Urinary bladder (tissue), 4 donors: ENCODE data around the gene MRPS35. TPM values are rescaled to one million over a fixed set of nuclear protein-coding genes. Genes with fewer than 3 reads are reported as not detected.

Source experiments
- DNase-seq: peaks from one replicate; pipeline ENCODE4 v3.0.0-alpha.2; 2015; ENCODE audit errors: extremely low spot score
- H3K27ac ChIP-seq: one replicate; pipeline ENCODE4 v1.5.1; 2013; ENCODE audit warnings: low read depth, mild to moderate bottlenecking, moderate library complexity
- H3K36me3 ChIP-seq: one replicate; pipeline ENCODE4 v1.6.1; 2013; ENCODE audit warnings: mild to moderate bottlenecking, moderate library complexity; ENCODE audit not compliant: insufficient read depth
- H3K4me1 ChIP-seq: one replicate; pipeline ENCODE4 v1.6.1; 2013; ENCODE audit warnings: mild to moderate bottlenecking, moderate library complexity; ENCODE audit not compliant: insufficient read depth
- H3K4me3 ChIP-seq: one replicate; pipeline ENCODE4 v1.5.1; 2013; ENCODE audit warnings: low read depth, low read length
- WGBS: extraction: QIAGEN DNeasy Blood & Tissue Kit; methylation state at CpG from one replicate; pipeline ENCODE4 v1.1.7; 2013; 5-methylcytosine and 5-hydroxymethylcytosine counted together
- polyA plus RNA-seq: library from polyadenylated mRNA; stranded (reverse); fragments of 200-250 nt; gene quantifications from one replicate; pipeline ENCODE4 v1.2.3, GENCODE V29; 2013
- total RNA-seq: library from RNA; depleted of rRNA; stranded (reverse); fragments of >200 nt; gene quantifications from one replicate; pipeline ENCODE4 v1.2.3, GENCODE V29; 2014
- donor health status: healthy with polysubstance abuse.
- donor health status: healthy.

Gene MRPS35
- total and polyA plus RNA-seq, 2 donors: 40.9 to 83.5 TPM

DNA sequence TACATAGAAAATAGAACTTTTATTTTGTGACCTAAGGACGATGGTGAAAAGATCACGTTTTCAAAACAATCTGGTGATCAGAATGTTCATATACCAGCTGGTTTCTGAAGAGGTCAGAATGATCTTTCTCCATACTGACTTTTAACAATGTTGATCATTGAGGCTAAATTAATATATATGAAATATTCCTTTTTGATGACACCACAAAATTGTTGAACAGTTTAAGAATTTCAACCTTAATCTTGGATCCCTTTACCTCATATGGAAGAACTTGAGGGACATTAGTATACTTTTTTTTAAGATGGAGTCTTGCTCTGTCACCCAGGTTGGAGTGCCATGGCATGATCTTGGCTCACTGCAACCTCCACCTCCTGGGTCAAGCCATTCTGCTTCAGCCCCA, 17.2 kb upstream of the MRPS35 start:
- Histone ChIP-seq H3K36me3 (peaks cover 4% of the 10 kb centered on the region), H3K27ac (no peak overlapping the region), H3K4me1 (no peaks in the 10 kb centered on the region), H3K4me3 (no peak overlapping the region)
- DNase-seq: no peak
- WGBS: 90% methylated on average over 2 of the region's 2 CpGs

GRCh38 chr12:27695556-27696292, 14.9 kb upstream of the MRPS35 start:
- Histone ChIP-seq H3K4me1 (peaks cover 1% of the 10 kb centered on the region), H3K36me3 (peaks cover 4% of the 10 kb centered on the region), H3K27ac (no peak overlapping the region), H3K4me3 (no peak overlapping the region)
- DNase-seq: no peak
- 80% methylated on average over 6 of the region's 6 CpGs for WGBS

GRCh38 chr12:27696293-27696652, 14.4 kb upstream of the MRPS35 start, which contains the start of gene REP15:
REP15 (plus strand) TSS chr12:27696447; CDS start chr12:27696563, 116 bp downstream.
- WGBS: 61% methylated on average over 5 of the region's 5 CpGs
- Histone ChIP-seq H3K36me3 (peaks cover 4% of the 10 kb centered on the region), H3K4me3 (no peak within 1 kb of the TSS), H3K4me1 (peaks cover 1% of the 10 kb centered on the region), H3K27ac (no peak within 1 kb of the TSS)
- DNase-seq: no peak

DNA sequence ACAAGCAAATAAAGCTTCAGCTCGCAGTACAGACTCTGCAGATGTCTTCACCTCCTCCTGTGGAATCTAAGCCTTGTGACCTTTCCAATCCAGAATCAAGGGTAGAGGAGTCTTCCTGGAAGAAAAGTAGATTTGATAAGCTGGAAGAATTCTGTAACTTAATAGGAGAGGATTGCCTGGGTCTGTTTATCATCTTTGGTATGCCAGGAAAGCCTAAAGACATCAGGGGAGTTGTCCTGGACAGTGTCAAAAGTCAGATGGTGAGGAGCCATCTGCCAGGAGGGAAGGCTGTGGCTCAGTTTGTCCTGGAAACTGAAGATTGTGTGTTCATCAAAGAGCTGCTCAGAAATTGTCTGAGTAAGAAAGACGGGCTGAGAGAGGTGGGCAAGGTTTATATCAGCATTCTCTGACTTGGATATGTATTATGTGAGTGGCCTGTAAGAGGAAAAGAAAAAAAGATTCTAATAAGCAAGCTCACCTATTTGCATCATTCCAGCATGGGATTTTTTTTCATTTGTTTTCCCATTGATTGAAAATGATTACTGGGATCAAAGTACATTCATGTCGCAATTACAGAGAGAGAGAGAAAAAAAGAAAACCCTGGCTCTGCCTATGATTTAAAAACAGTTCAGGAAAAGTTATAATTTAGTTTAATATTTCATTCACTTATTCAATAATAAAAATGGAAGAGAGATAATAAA, 13.6 kb upstream of the MRPS35 start:
- no peak for DNase-seq
- 72% methylated on average over 3 of the region's 3 CpGs for WGBS
- Histone ChIP-seq H3K36me3 (peaks cover 4% of the 10 kb centered on the region), H3K4me1 (peaks cover 1% of the 10 kb centered on the region), H3K4me3 (no peak overlapping the region), H3K27ac (no peak overlapping the region)

DNA sequence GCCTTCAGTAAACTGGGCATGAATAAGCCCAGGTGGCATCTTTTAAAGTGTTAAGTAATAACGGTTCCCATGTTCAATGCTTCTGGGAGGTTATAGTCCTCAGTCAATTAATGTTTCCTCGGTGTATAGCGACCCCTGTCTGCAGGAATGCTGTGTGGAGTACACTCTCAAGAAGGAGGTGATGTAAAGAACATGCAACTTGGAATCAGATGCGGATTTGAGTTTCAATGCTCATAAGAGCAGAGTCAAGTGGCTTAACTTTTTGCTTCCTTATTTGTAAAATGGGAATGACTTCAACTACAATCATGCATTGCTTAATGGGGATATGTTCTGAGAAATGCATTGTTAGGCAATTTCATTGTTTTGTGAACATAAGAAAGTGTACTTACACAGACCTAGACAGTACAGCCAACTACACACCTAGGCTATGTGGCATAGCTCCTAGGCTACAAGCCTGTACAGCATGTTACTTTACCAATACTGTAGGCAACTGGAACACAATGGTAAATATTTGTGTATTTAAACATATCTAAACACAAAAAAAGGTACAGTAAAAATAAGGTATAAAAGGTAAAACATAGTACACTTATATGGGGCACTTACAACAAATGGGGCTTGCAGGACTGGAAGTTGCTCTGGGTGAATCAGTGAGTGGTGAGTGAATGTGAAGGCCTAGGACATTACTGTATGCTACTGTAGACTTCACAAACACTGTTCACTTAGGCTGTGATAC, 6.7 kb upstream of the MRPS35 start:
- no peaks in the 10 kb centered on the region for H3K36me3 ChIP-seq
- DNase-seq: peak; percentile 33

DNA sequence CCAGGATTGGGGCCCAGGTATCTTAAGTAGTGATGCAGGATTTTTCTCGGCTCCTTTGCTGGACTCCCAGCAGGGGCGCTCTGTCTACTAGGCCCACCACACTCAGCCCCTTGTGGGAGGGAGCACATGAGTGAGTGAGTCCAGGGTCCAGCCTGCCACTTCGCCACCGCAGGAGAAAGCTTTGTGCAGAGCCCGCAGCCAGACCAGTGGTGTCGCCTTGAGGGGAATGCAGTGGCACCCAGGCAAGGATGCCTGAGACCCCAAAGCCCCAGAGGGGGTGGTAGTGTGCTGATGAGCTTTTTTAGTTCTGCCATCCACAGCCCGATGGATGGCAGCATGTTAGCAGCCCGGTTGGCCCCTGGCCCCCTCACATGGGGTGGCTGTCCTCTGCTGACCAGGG, 5.4 kb upstream of the MRPS35 start:
- no peak overlapping the region for H3K27ac ChIP-seq
- H3K4me1 ChIP-seq: no peaks in the 10 kb centered on the region
- WGBS: 89% methylated on average over 8 of the region's 8 CpGs
- H3K4me3 ChIP-seq: no peak overlapping the region
- no peak for DNase-seq
- H3K36me3 ChIP-seq: no peaks in the 10 kb centered on the region

More for the DNA sequence above, 6.7 kb upstream of the MRPS35 start:
- WGBS: 8% methylated on average over 4 of the region's 4 CpGs
- Histone ChIP-seq H3K4me3 (no peak overlapping the region), H3K4me1 (peaks cover 1% of the 10 kb centered on the region), H3K27ac (no peak overlapping the region)

DNA sequence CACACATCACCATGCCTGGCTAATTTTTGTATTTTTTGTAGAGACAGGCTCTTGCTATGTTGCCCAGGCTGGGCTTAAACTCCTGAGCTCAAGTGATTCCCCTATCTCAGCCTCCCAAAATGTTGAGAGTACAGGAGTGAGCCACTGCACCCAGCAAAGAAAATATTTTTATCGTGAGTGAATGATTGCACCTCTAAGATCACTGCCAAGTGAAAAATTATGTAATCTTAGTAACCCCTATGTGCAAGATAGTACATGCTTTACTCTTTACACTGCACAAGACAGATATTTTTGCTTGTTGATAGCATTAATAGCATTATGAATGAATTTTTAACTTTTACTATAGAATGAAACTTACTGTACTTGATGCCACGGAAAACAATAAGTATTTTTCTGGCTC, 3.4 kb upstream of the MRPS35 start:
- WGBS: 83% methylated on average over 2 of the region's 2 CpGs

GRCh38 chr12:27709212-27709931, 1.3 kb upstream of the MRPS35 start:
- Histone ChIP-seq H3K4me3 (no peak overlapping the region), H3K27ac (no peak overlapping the region), H3K4me1 (peaks cover 2% of the 10 kb centered on the region), H3K36me3 (no peaks in the 10 kb centered on the region)
- no peak for DNase-seq
- WGBS: 81% methylated on average over 12 of the region's 12 CpGs

More for the DNA sequence above, 3.4 kb upstream of the MRPS35 start:
- no peak overlapping the region for H3K27ac ChIP-seq
- H3K4me3 ChIP-seq: no peak overlapping the region
- H3K36me3 ChIP-seq: no peaks in the 10 kb centered on the region
- no peak for DNase-seq
- peaks cover 2% of the 10 kb centered on the region for H3K4me1 ChIP-seq

DNA sequence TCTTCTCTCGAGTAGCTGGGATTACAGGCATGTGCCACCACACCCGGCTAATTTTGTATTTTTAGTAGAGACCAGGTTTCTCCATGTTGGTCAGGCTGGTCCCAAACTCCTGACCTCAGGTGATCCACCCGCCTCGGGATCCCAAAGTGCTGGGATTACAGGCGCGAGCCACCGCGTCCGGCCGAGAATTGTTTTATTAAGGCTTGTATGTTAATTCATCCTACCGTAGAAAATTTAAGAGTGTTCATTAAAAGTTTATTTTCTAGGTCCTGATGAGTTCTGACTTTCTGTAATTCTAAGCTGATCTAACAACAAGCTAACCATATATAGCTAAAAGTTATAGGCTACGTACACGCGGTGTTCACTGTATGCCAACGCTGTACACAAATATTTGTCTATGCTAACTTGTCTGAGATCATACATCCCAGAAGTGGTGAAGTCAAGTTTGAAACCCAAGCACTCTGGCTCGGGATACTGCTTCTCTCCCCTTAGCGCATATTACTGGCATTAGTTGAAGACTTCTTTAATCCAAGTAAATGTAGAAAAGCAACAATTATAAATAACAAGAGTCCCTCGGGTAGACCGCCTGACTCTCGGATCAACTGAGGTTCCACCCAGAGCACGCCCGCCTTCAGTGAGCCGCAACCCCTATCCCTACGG, 570 bp upstream of the MRPS35 start:
- Histone ChIP-seq H3K4me3 (peak overlapping the region; percentile 70), H3K27ac (peak overlapping the region; percentile 42), H3K36me3 (no peaks in the 10 kb centered on the region), H3K4me1 (peaks cover 2% of the 10 kb centered on the region)
- DNase-seq: peak; percentile 48
- WGBS: 12% methylated on average over 24 of the region's 24 CpGs

DNA sequence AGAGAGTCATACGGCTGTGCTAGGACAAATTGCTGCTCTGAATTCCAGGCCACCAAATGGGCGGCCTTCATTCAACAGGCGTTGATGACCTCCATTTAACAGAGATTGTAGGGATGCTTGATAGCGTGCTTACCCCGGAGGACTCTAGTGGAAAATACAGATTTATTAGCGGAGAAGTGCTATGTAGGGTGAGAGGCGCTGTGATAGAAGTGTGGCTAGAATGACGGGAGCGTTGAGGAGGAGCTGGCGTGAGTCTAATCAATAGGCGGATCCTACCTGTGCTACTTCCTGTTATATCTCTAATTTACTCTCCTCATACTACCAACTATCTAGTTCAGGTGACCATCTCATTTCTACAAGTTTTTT, 668 bp downstream of the MRPS35 start:
- WGBS: 2% methylated on average over 11 of the region's 11 CpGs
- no peak overlapping the region for H3K27ac ChIP-seq
- DNase-seq: no peak

DNA sequence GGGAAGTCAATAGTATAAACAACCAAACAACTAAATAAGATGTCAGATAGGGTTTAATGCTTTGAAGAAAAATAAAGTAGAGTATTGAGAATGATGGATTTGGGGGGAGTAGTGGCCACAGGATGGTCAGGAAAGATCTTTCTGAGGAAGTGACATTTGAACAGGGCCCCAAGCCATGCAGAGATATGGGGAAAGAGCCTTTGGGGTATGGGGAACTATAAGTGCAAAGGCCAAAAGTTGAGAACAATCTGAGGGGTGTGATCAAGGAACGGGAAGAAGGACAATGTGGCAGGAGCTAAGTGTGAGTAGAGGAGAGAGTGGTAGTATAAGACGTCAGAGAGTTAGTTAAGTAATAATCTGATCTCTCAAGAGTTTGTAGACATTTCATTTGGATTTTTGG, 1.3 kb downstream of the MRPS35 start:
- Histone ChIP-seq H3K4me1 (peaks cover 2% of the 10 kb centered on the region), H3K4me3 (no peak overlapping the region), H3K36me3 (no peaks in the 10 kb centered on the region), H3K27ac (no peak overlapping the region)
- 69% methylated on average over 2 of the region's 2 CpGs for WGBS
- no peak for DNase-seq

More for the DNA sequence above, 668 bp downstream of the MRPS35 start:
- peak overlapping the region; percentile 70 for H3K4me3 ChIP-seq
- H3K36me3 ChIP-seq: no peaks in the 10 kb centered on the region
- H3K4me1 ChIP-seq: peaks cover 2% of the 10 kb centered on the region

DNA sequence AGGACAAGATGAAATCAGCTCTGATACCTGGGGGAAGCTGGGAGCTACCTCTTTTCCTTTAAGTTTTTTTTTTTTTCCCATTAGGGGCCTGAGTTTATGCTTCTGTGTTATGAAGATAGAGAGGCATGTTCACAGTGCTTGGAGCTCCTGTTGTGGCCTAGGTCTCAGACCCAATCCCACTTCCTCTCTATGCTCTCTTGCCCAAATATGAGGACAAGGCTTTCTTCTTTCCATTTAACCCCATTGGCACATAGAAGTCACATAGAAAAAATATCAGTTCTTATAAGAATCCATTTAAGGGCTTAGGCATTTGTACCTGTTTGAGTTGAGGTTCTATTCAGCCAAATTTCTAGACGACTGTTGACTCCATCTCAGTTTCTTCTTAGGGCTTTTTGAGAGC, 12.6 kb downstream of the MRPS35 start:
- Histone ChIP-seq H3K36me3 (no peaks in the 10 kb centered on the region), H3K4me1 (no peaks in the 10 kb centered on the region), H3K4me3 (no peak overlapping the region), H3K27ac (no peak overlapping the region)
- 85% methylated on average over 1 of the region's 1 CpG for WGBS
- DNase-seq: no peak

DNA sequence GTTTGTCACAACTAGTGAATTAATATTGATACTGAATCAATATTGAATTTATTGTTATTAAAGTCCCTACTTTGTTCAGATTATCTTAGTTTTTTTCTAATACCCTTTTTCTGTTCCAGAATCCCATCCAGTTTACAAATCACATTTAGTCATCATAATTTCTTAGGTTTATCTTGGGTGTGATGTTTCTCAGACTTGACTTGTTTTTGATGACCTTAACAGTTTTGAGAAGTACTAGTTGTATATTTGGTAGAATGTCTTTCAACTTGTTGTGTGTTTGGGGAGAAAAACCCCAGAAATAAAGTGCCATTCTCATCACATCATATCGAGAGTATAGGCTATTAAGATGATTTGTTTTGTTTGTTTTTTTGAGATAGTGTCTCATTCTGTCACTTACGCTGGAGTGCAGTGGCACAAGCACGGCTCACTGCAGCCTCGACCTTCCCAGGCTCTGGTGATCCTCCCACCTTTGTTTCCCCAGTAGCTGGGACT, 19.5 kb downstream of the MRPS35 start:
- Histone ChIP-seq H3K4me1 (no peaks in the 10 kb centered on the region), H3K36me3 (no peaks in the 10 kb centered on the region), H3K4me3 (no peak overlapping the region), H3K27ac (no peak overlapping the region)
- WGBS: 87% methylated on average over 4 of the region's 4 CpGs
- DNase-seq: no peak
